ENCODE measurements around the gene IRF2. TPM values are rescaled to one million over a fixed set of nuclear protein-coding genes. Genes with fewer than 3 reads are reported as not detected.
A peak's percentile ranks its signal among the peaks of the same experiment; 100 is the strongest.

IRF2 gene
- polyA plus RNA-seq, 1 experiment = 28.7 TPM

DNA sequence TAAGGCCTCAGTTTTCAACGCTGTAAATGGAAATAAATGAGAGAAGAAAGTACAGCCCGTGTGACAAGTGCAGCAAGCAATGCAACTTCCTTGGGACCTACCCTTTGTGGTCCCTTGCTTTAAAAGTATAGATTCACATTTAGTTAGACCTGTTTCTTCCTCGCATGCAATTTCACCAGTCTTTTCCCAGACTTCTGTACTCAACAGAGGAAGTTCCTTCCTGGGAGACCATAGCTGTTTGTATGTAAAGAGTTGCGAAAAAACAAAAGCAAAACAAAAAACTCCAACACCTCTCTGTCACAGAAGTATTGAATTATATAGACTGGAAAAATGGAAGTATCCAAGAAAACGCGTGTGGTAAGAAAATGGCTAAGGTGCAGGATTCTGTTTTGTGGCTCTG, 1.1 kb upstream of the IRF2 start:
- H3K4me3 ChIP-seq (ENCODE audit: low read depth, low read length) = peak overlapping the region; percentile 81
- ChIA-PET CTCF (no interaction called here), POLR2A (interaction anchor here (1.5 kb wide), 1 partner anchor 62 kb away, joined by 4 read pairs; no protein-coding TSS in a partner anchor)
- H3K27me3 ChIP-seq (ENCODE audit: control insufficient read depth, insufficient read depth, low read length) = no peaks in the 10 kb centered on the region
- no peak for DNase-seq (ENCODE audit: low read depth)
- H3K36me3 ChIP-seq (ENCODE audit: control insufficient read depth, insufficient read depth, low read length) = no peaks in the 10 kb centered on the region
- TF ChIP-seq, protein P1, sequence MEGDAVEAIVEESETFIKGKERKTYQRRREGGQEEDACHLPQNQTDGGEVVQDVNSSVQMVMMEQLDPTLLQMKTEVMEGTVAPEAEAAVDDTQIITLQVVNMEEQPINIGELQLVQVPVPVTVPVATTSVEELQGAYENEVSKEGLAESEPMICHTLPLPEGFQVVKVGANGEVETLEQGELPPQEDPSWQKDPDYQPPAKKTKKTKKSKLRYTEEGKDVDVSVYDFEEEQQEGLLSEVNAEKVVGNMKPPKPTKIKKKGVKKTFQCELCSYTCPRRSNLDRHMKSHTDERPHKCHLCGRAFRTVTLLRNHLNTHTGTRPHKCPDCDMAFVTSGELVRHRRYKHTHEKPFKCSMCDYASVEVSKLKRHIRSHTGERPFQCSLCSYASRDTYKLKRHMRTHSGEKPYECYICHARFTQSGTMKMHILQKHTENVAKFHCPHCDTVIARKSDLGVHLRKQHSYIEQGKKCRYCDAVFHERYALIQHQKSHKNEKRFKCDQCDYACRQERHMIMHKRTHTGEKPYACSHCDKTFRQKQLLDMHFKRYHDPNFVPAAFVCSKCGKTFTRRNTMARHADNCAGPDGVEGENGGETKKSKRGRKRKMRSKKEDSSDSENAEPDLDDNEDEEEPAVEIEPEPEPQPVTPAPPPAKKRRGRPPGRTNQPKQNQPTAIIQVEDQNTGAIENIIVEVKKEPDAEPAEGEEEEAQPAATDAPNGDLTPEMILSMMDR (IDR thresholded peaks at IDR 0.05; ENCODE audit: insufficient read depth, low read depth, low read length) = no peak

DNA sequence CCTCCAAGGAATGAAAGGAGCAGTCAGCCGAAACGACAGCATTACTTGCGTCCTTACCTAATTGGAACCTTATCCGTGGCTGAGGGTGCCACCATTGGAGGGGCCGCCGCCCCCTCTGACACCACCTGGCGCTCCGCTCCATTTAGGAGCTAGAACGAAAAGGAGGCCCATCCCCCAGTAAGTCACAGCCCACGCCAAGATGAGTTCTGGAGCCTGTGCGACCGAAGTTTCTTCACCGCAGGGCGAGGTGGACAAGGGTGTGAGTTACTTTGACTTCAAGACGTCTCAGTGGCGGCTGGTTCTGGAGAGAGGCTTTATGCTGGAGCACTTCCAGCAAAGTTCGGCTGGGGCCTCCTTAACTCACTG, 729 bp upstream of the IRF2 start:
- Histone ChIP-seq H3K27me3 (ENCODE audit: control insufficient read depth, insufficient read depth, low read length) (no peaks in the 10 kb centered on the region), H3K36me3 (ENCODE audit: control insufficient read depth, insufficient read depth, low read length) (no peaks in the 10 kb centered on the region), H3K4me3 (ENCODE audit: low read depth, low read length) (peak overlapping the region; percentile 81)
- ChIA-PET CTCF (no interaction called here), POLR2A (interaction anchor here (0.9 to 1.5 kb wide), 2 partner anchors 63 to 168 kb away, joined by 4 read pairs; no protein-coding TSS in a partner anchor)
- DNase-seq (ENCODE audit: low read depth) = no peak
- TF ChIP-seq, protein P1 (IDR thresholded peaks at IDR 0.05; ENCODE audit: insufficient read depth, low read depth, low read length) = no peak

DNA sequence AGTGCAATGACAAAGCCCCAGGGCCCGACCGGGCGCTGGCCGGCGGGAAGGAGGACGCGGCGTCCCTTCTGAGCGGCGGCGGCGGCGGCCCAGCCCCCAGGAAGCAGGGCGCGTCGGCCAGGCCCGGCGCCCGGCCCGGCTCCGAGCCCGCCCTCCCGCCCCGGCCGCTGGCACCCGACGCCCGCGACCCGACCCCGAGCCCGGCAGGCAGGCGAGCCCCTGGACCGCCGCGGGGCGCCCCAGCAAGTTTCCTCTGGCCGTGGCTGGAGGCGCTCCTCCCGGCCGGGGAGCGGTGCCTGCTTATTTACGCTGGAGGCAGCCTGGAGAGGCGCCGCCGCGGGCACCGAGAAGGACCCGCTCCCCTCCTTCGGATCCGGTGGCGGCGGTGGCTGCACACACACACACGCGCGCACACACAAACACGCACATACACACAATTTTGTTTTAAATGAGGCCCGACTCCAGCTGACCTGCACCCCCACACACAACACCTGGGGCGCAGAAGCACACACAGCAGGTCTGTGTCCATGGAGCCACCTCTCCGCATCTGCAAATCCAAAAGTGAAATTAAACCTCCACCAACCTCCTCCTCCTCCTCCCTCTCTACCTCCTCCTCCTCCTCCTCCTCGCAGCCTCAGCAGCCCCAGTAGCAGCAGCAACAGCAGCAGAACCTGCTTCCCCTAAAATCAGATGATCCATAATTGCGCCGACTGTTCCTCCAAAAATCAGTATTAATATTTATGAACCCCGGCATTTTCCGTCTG, 669 bp downstream of the IRF2 start:
- H3K4me3 ChIP-seq (ENCODE audit: low read depth, low read length) = peak overlapping the region; percentile 95
- TF ChIP-seq, protein P1 (IDR thresholded peaks at IDR 0.05; ENCODE audit: insufficient read depth, low read depth, low read length) = no peak
- DNase-seq (ENCODE audit: low read depth) = no peak
- H3K36me3 ChIP-seq (ENCODE audit: control insufficient read depth, insufficient read depth, low read length) = no peaks in the 10 kb centered on the region
- POLR2A ChIA-PET = interaction anchor here (0.9 to 1.5 kb wide), 2 partner anchors 64 to 167 kb away, joined by 4 read pairs; no protein-coding TSS in a partner anchor
- CTCF ChIA-PET = interaction anchor here (0.7 kb wide), 1 partner anchor 72 kb away, joined by 3 read pairs; no protein-coding TSS in a partner anchor
- H3K27me3 ChIP-seq (ENCODE audit: control insufficient read depth, insufficient read depth, low read length) = no peaks in the 10 kb centered on the region

DNA sequence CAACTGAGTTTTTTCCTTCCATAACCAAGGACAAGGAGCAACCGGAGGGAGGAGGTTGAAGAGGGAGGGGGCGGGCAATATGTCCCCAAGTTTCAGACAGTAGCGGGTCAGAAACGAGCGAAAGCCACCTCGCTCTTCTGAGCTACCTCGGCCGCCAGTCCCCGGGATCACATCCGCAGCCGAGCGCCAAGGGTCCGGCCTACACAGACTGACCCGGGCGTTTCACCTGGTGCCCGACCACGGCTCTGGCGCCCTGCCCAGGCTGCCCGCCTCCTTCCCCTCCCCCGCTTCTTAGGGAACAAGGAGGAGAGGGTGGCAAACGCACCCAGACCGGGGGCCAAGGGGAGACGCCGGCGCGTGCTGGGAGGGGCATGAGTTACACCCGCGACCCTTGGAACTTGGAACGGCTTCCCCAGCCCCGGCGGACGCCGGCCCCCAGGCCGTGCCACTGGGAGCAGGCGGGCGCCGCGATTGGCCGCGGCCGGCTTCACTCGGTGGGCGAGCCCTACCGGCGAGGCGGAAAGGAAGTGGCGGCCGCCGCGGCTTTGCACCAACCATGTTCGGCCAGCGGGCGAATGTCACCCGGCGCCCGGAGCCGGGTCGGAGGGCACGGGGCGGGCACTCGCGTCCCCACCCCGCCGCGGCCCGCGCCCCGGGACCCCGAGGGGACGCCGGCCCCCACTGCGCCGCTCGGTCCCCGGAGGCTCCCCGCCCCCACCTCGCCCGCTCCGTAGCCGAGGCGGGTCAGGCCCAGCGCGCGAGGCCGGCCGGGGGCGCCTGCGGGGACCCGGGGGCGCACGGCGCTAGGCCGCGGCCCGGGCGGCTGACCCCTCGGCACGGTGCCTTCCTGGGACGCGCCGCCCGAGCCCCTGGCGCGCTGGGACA, 1.5 kb downstream of the IRF2 start:
- POLR2A ChIA-PET = no interaction called here
- no peaks in the 10 kb centered on the region for H3K27me3 ChIP-seq (ENCODE audit: control insufficient read depth, insufficient read depth, low read length)
- peak overlapping the region; percentile 95 for H3K4me3 ChIP-seq (ENCODE audit: low read depth, low read length)
- no peaks in the 10 kb centered on the region for H3K36me3 ChIP-seq (ENCODE audit: control insufficient read depth, insufficient read depth, low read length)
- TF ChIP-seq, protein P1 (IDR thresholded peaks at IDR 0.05; ENCODE audit: insufficient read depth, low read depth, low read length) = no peak
- DNase-seq (ENCODE audit: low read depth) = no peak
- CTCF ChIA-PET = no interaction called here

Data from BJ (cell line).